Activated CD4-positive, CD25-positive, alpha-beta regulatory T cell treated with anti-CD3 and anti-CD28 coated beads, Interleukin-2, amount 50 U/mL, for 24 hours (primary cell): ENCODE measurements around the gene PRF1.

Source experiments
- ATAC-seq, 2 donors: fragments of 150-1000 bp; cut with Tn5 transposase; one replicate each; pipeline ENCODE4 v1.10.0; 2021; ENCODE audit warnings: mild to moderate bottlenecking in 1 of 2, moderate library complexity in 1 of 2

Gene PRF1

DNA sequence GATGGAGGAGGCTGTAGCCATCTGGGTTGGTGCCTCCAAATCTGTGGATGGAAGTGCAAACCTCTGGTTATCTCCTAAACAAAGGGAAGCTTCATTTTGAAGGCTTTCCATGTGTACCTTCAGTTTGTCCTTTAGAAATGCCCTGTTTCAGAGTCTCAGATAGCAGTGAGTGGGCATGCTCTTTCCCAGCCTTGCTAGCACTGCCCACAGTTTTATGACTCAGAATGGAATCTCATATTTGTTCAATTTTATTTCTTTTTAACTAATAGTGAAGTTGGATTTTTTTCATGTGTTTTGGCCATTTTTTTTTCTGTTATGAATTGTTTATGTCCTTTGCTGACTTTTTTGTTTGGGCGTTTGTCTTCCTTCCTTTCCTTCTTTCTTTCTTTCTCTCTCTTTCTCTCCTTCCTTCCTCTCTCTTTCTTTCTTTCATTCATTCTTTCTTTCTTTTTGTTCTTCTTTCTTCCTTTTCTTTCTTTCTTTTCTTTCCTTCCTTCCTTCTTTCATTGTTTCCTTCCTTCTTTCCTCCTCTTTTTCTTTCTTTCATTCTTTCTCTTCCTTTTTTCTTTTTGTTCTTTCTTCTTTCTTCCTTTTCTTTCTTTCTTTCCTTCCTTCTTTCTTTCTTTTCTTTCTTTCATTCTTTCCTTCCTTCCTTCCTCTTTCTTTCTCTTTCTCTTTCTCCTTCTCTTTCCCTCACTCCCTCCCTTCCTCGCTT is 25.6 kb downstream of the PRF1 start:
- no peak for ATAC-seq

DNA sequence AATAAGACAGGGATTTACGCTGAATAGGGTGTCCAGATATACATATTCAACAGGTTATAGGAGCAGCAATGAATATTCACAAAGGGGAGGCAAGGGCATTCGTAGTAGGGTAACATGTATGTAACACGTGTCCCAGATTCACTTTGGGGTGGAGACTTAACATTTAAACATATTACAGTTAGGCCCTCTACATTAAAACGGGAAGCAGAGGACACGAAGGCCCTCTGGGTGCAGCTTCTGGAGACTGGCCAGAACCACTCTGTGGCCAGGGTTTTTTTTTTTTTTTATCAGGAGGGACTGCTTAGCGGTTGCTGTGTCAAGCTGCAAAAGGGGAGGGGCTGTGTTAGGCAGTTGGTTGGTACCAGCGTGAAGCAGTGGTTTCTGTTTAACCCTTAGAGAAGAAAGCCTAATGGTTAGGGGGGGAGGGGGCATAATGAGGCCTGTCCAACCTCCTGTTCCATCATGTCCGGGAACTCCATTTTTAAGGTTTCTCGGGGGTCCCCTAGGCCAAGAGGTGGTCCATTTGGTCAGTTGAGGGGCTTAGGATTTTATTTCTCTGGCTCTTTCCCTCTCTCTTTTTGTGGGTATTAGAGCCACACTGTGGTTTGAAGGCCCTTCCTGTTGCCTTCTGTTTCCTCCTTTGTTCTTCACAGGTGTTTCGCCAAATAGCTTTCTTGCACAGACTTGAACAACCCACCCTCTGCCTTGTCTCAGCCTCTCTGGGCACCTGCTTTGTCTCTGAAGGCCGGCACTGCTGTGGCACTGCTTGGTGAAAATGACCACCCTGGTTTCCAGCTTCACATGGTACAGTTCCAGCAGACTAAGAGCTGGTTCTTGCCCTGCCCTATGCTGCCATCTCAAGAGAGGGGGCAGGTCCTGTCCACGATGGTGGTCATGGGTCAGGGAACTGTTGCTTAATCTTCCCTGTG is 26.4 kb downstream of the PRF1 start:
- ATAC-seq, result no peak

DNA sequence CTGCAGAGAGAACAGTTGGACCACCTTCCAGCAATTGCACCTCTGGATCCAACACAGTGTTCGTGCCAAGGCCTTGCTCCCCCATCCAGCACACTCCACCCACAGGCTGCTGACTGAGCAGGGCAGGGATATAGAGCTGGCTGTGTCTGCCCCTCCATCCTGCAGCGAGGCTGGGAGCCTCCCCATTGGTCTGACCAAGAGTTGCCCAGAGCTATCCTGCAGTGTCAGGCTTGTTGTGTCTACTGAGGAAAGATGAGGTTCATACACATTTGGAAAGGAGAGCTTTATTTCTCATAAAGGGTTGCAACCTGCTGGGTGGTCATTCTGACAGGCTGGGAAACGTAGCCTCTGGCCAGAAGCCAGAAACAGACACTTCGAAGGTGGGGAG is 27.1 kb downstream of the PRF1 start:
- no peak for ATAC-seq

DNA sequence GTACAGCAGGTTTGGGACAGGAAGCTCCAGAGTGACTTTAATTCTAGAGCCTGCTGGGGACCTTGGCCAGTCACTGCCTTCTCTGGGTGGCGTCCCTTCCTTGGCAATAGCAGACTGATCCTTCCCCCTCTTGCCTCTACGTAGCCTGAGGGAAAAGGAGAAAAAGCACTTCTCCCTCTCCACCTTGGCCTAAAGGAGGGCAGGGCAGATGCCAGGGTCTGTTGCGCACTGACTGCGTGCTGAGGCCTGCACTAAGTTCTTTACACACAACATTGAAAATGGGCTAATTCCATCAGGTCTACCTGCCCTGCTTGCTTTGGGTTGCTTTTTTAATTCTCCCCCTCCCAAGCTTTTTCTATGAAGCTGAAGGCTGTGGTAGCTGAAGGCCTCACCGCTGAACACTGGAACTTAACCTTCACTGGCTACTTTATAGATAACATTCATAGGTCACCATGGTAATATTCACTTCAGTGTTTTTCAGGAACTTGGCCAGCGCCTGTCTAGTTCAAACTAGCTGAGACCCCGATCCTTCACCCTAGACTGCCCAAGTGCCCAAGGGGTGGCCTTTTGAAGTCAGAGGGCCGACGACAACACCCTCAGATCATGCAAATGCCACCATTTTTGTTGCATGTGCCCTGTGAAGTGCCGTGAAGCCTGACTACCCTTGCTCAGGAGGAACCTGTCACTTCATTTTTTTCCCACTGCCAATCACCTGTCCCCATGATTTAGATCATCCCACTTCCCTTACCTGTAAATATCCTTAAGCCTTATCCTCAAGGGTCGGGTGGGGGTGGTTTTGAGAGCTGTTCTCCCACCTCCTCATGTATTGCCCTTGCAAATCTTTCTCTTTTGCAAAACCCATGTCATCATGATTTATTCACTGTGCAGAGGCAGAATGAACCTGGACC is 28.7 kb downstream of the PRF1 start:
- no peak for ATAC-seq

DNA sequence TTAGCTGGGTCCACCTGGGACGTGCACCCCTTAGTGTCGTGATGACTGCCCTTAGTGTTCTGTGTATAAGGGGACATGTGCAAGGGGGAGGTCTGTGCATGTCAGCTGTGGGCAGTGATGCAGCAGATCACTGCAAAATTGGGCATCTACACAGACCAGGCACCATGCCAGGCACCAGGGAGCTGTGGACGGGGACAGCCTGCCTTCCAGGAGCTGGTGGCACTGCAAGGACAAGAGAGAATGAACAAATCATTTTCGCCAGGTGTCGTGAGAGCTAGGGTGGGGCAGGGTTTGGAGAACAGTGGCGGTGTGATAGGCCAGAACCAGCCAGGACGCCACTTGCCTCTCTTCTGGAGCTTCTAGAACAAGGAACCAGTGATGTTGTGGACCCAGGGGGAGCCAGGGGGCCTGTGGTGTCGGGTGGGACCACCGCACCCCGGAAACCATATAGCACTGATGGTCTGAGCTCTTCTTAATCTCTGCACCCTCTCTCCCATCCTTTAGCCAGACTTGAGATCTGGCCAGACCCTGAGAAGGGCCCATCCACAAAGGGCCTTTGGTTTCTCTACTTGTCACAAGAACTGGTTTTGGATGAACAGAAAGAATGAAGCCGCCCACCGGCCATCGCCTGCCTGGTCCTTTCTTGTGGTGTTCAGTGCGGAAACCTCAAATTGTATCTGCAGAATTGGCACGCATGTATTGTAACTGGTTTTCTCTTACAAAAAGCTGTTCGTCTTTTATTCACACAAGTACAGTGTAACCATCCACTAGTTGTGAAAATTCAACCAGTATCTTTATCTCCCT is 30.7 kb downstream of the PRF1 start:
- no peak for ATAC-seq

DNA sequence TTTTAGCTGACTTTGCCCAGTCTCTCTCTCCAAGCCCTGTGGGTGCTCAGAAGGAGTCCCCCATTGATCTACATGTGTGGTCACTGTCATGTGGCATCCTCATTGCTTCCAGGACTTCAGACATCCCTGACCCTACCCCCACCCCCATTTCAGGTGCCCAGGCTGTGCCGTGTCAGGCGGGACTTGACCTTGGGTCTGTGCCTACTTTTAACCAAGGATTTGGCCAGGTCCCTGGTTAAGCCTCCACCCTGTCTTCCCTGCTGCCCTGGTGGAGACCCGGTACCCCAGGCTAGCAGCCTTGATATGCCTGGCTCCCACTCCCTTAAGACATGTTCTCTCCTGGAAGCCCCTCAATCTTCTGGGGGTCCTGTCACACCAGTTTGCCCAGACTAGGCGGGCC is 31.3 kb downstream of the PRF1 start:
- ATAC-seq, result no peak

DNA sequence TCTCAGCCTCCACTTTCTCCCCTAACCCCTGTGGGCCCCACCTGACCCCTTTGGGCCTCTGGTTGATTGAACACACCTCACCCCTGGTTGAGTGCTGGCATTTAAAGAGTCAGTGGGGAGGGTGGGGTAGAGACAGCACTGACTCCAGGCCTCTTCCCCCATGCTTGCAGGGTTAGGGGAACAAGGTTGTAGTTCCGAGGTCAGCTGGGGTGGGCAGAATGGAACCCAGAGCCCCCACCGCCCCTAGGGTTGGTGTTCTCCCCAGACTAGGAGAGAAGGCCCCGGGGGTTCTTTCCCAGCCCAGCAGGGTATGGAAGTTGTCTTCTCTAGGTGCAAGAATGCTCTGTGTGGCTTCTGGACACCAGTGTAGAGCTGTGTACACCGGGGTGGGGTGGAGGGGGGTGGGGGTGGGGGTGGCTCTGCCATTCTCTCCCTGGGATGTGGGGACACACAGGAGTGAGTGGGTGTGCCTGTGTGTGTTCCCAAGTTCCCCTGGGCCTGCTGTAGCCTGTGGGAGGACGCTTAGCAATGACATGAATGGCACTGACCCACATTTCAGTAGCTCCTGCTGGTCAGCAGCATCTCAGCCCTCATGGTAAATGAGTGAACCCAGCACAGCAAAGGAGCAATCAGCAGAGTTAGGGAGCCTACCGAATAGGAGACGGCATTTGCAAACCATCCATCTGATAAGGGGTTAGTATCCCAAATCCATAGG is 33.6 kb downstream of the PRF1 start:
- ATAC-seq, result no peak

DNA sequence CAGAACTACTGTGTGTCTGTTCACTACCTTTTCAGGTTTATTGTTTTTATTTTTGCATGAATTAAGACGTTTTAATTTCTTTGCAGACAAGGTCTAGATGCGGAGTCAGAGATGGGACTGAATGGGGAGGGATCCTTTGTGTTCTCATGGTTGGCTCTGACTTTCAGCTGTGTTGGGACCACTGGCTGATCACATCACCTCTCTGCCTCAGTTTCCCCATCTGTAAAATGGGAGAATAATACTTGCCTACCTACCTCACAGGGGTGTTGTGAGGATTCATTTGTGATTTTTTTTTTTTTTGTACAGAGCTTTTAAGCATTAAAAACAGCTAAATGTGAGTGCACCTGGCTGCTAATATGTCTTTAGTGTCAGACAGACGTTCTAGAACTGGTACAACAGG is 34.4 kb downstream of the PRF1 start:
- no peak for ATAC-seq

DNA sequence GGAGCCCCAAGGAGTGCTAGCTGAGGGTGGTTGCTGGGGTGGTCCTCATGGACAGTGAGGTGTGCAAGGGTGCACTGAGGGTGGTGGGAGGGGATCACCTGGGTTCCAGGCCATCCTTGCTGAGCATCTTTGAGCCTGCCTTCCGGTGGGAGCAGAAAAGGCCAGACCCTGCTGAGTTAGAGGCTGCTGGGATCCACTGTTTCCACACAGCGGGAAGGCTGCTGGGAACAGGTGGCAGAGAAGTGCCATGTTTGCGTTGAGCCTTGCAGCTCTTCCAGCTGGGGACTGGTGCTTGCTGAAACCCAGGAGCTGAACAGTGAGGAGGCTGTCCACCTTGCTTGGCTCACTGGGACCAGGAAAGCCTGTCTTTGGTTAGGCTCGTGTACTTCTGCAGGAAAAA is 34.9 kb downstream of the PRF1 start:
- ATAC-seq, result no peak

DNA sequence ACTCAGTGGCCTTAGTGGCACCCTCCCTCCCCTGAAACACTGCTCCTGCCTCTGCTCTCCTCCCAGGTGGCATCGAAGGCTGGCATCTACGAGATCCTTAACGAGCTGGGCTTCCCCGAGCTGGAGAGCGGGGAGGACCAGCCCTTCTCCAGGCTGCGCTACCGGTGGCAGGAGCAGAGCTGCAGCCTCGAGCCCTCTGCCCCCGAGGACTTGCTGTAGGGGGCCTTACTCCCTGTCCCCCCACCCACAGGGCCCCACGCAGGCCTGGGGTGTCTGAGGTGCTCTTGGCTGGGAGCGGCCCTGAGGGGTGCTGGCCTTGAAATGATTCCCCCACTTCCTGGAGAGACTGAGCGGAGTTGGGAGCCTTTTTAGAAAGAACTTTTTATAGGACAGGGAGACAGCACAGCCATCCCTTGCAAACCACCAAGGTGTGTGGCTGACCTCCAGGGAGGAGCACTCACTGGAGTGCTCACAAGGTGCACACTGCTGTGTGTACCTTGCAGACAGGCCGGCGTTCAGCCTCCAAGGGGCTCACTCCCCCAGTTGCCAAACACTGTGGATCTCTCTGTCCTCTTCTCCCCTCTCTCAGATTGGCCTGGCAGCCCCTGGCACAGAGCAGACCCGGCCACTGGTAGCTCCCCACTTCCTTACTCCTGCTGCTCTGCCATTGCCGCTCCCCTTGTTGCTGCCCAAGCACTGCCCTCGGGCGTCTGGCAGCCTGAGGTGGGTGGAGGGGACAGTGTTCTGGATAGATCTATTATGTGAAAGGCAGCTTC is 35.8 kb downstream of the PRF1 start:
- no peak for ATAC-seq

DNA sequence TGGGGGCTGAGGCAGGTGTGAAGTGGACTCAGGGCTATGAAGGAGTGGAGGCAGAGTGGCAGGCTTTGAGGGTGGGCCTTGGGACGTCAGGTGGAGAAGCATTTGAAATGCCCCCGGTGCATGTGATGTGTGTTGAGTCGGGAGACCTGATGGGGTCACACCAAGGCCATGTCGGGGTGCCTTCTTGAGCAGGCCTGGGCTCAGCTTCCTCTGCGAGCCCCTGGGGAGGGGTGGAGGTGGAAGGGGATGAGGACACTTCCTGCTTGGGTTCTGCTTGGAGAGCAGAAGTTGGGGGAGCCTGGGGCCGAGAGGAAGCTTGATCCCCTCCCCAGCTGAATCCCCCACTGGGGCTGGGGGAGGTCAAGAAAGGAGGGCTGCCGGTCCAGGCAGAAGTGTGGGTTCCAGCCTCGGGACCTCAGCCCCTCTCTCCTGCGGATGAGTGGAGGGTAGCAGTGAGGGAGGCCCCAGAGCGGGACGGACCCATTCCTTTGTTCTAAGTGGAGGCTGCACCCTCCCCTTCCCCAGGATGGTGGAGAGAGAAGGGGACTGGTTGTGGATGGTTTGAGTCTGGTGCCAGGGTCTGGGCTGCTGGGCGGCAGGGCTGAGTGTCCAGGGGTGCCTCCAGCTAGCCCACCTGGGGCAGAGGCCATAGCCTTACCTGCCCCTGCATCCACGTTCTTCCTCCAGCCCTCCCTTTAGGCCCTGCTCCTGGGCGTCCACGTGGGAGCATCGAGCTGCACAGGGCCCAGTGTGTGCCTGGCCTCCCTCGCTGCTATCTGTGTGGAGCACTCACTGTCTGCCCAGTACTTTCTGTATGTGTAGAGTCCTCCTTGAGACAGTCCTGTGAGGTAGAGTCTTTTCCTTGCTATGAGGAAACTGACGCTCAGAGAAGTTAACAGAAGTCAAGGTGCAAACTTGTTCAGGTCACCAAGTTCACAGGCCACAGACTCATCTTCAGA is 36.7 kb downstream of the PRF1 start:
- no peak for ATAC-seq

DNA sequence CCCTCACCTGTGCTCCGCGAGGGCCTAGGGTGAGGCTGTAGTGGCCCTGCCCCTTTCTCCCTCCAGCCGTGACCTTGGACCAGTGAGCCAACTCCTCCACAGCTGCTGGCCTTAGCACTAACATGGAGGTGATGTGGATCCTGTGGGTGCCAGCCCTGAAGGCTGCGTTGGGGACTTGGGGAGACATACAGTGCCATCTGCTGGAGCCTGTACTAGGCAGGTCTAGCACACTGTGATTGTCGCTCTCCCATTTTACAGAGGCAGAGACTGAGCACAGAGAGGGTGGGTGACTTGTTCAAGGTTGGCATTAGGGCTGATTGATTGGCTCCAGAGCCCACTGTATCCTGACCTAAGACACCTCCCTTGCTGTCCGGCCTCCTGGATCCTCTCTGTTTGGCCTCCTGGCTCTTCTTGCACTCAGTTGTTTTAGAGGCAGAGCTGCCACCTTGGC is 37.6 kb downstream of the PRF1 start:
- no peak for ATAC-seq

DNA sequence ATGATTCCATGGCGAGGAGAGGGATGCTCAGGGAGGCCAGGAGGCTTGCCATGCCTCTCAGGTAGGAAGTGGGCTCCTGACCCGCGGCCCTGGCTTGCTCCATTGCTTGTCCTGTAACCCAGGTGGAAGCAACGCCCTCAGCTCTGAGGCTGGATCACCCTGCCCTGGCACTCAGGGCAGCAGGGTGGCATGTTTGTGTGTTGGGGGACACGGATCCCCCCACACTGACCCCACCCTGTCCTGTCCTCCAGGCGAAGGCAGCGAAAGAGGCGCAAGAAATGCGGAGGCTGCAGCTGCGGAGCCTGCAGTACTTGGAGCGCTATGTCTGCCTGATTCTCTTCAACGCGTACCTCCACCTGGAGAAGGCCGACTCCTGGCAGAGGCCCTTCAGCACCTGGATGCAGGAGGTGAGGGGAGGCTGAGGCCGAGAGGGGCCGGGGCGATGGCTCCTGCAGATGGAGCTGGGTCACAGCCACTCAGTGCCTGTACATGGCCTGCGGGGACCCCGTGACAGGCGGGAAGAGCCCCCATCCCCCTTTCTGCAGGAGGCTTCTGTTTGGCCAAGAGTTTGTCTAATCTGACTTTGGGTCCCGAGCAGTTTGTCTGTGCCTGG is 38.3 kb downstream of the PRF1 start:
- no peak for ATAC-seq

DNA sequence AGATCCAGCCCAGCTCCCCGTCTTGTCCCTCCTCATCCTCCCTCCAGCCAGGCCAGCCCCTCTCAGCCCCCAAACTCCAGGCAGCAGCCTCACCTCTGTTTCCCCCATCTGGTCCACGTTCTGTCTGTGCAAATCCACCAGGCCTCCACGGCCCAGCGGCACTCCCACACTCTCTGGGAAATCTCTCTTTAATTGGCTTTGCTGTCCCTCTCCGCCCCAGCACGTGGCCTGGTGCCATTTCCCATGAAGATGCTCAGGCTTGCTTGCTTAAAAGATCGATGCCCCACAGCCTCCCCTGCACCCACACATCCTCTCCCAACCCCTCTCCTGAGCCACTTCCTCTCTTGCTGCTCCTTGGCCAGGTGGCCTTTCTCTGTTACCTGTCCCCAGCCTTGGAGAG is 39.3 kb downstream of the PRF1 start:
- no peak for ATAC-seq

DNA sequence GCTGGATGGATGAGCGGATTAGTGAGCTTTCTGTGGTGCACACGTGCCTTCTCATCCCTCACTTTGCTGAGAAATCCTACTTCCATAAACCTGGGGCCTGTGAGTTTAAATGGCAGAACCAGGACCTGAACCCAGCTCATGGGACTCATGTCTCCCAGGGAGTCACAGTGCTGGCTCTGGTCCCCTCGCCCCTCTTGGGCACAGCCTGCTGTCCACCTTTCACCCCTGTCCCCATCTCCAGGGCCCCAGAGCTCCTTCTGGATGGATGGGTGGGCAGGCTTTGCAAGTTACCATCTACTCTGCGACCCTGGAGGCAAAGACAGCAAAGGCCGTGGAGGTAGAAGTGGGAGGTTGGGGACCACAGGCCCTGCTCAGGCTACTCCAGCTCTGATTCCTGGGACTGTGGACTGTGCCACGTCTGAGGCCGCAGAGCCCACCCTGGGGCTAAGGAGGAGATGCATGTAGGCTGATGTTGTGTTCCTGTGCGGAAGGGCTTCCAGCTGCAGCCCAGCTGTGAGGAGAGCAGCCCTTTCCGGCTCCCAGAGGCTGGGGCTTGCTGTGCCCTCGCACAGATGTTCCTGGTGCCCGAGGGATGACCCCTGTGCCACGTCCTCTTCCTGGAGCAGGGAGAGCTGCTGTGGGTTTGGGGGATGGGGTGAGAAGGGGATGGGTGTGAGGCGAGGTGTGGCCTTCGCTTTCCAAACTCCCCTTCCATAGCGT is 40.3 kb downstream of the PRF1 start:
- ATAC-seq, result no peak

DNA sequence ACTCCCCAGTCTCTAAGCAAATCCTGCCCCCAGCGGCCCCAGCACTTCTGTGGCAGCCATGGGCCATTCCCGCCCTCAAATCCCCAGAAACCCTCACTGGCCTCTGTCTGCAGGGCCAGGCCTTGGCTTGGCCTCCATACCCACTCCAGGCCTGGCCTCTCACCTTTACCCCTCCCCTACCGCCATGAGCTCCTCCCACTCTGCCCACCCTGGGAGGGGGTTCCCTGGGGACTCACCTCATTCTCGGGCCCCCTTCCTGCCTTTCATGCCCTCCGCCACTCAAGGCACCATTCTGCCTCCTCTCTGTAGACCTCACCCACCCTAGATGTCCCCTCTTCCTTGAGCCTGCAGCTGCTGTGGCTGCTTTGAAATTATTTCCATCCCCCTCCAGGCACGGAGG is 41.0 kb downstream of the PRF1 start:
- no peak for ATAC-seq

DNA sequence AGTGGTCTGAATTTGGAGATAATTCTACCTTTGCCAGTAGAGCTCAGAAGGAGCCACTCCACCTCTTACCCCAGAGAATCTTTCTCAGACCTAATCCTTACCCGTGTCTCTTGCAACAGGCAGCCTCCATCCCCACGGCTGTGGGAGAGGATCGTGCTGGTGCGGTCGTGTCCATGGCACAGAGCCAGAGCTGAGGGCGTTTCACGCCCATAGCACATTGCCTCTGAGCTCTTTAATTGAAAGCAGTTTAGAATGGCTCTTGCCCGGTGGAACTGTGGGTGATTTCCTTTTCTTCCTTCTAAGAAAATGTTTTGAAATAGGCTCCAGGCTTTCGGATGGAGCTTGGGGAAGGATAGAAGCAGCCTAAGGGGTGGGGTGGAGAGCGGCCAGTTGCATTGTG is 41.5 kb downstream of the PRF1 start:
- no peak for ATAC-seq

DNA sequence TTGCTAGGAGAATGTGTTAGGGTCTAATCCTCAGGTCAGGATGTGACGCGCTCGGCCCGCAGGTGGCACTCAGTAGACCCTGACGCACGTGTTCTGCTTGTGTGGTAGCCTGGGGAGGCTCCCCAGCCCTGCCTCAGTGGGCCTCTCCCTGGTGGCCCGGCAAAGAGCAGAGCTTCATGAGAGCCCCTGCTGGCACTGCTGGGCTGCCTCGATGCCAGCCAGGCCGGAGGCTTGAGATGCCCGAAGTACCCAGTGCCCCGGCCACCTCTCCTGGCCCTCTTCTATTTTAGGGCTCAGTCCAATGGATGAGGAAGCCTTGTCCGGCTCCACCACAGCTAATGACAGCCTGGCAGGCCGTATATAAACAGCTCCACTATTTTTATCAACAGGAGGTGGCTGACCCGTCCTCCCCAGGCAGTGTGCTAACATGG is 42.0 kb downstream of the PRF1 start:
- ATAC-seq, result no peak
